MM.1S (cell line): Measurements from ENCODE around the gene CLSTN1.

Experiments used
- DNase-seq: peaks from one replicate; pipeline ENCODE4 v3.0.0-alpha.2; 2015
- H2AFZ ChIP-seq: fragments of 300-600 bp; sonication (generic); 2 replicates; pipeline ENCODE4 v1.6.0; 2016; ENCODE audit warnings: antibody characterized with exemption, low read length
- H3F3A ChIP-seq: fragments of 300-600 bp; sonication (generic); 2 replicates; pipeline ENCODE4 v1.6.1; 2016; ENCODE audit warnings: mild to moderate bottlenecking, antibody characterized with exemption, low read length, moderate library complexity, mixed read lengths; ENCODE audit not compliant: insufficient read depth
- H3K27ac ChIP-seq: fragments of 300-600 bp; sonication (generic); 2 replicates; pipeline ENCODE4 v1.5.1; 2016; ENCODE audit warnings: mild to moderate bottlenecking, low read length
- H3K27me3 ChIP-seq: fragments of 300-600 bp; sonication (generic); replicated peaks from 2 replicates; pipeline ENCODE4 v1.6.0; 2016; ENCODE audit warnings: low read length; ENCODE audit not compliant: insufficient read depth
- H3K36me3 ChIP-seq: fragments of 300-600 bp; sonication (generic); replicated peaks from 2 replicates; pipeline ENCODE4 v1.6.1; 2016; ENCODE audit warnings: mild to moderate bottlenecking, low read length, mixed read lengths; ENCODE audit not compliant: insufficient read depth
- H3K4me1 ChIP-seq: fragments of 300-600 bp; sonication (generic); 2 replicates; pipeline ENCODE4 v1.6.1; 2016; ENCODE audit warnings: low read length, mixed read lengths
- H3K4me2 ChIP-seq: fragments of 300-600 bp; sonication (generic); 2 replicates; pipeline ENCODE4 v1.6.0; 2016; ENCODE audit warnings: low read depth, low read length
- H3K4me3 ChIP-seq: fragments of 300-600 bp; sonication (generic); 2 replicates; pipeline ENCODE4 v1.5.1; 2016; ENCODE audit warnings: low read length, mixed read lengths
- H3K79me2 ChIP-seq: fragments of 300-600 bp; sonication (generic); 2 replicates; pipeline ENCODE4 v1.6.1; 2016; ENCODE audit warnings: mixed run types, low read length, mixed read lengths
- H3K9ac ChIP-seq: fragments of 300-600 bp; sonication (generic); 2 replicates; pipeline ENCODE4 v1.6.1; 2016; ENCODE audit warnings: low read length, mixed read lengths
- H3K9me2 ChIP-seq: fragments of 300-600 bp; sonication (generic); replicated peaks from 2 replicates; pipeline ENCODE4 v1.6.1; 2016; ENCODE audit warnings: mild to moderate bottlenecking, low read length, mixed read lengths; ENCODE audit not compliant: insufficient read depth
- H3K9me3 ChIP-seq: fragments of 300-600 bp; sonication (generic); replicated peaks from 2 replicates; pipeline ENCODE4 v1.6.1; 2016; ENCODE audit warnings: mild to moderate bottlenecking, low read length, mixed read lengths; ENCODE audit not compliant: insufficient read depth
- H4K20me1 ChIP-seq: fragments of 300-600 bp; sonication (generic); 2 replicates; pipeline ENCODE4 v1.6.1; 2016; ENCODE audit warnings: mild to moderate bottlenecking, low read length, moderate library complexity, mixed read lengths; ENCODE audit not compliant: insufficient read depth
- CTCF ChIP-seq: fragments of 300-600 bp; sonication (generic); IDR thresholded peaks from 2 replicates; pipeline ENCODE4 v1.5.1; 2016; ENCODE audit warnings: antibody characterized with exemption, low read length, mixed read lengths
- EZH2 ChIP-seq: fragments of 300-600 bp; sonication (generic); optimal IDR thresholded peaks from 2 replicates; pipeline ENCODE3; 2017; ENCODE audit warnings: low read depth, mild to moderate bottlenecking, antibody characterized with exemption, low read length, mixed read lengths
- EZH2phosphoT487 ChIP-seq: fragments of 300-600 bp; sonication (generic); IDR thresholded peaks from 2 replicates; pipeline ENCODE4 v1.6.1; 2018; ENCODE audit warnings: antibody characterized with exemption, low read length

CLSTN1 gene

GRCh38 chr1:9787702-9788101, 36.1 kb downstream of the CLSTN1 start:
- Histone ChIP-seq H3K9me2 (no peaks in the 10 kb centered on the region), H3K4me1 (peaks cover 17% of the 10 kb centered on the region), H3K36me3 (no peaks in the 10 kb centered on the region), H3K27ac (peak overlapping the region; percentile 91), H2AFZ (peak overlapping the region; percentile 72), H3K4me2 (peak overlapping the region; percentile 80), H3K9ac (peak overlapping the region; percentile 80), H3K79me2 (peaks cover 77% of the 10 kb centered on the region), H4K20me1 (no peaks in the 10 kb centered on the region), H3K4me3 (peak overlapping the region; percentile 42), H3K9me3 (no peaks in the 10 kb centered on the region), H3F3A (peaks cover 19% of the 10 kb centered on the region), H3K27me3 (no peaks in the 10 kb centered on the region)
- TF ChIP-seq CTCF: no peak
- no peak for TF ChIP-seq EZH2
- no peak for TF ChIP-seq EZH2phosphoT487
- DNase-seq: peak; percentile 88

DNA sequence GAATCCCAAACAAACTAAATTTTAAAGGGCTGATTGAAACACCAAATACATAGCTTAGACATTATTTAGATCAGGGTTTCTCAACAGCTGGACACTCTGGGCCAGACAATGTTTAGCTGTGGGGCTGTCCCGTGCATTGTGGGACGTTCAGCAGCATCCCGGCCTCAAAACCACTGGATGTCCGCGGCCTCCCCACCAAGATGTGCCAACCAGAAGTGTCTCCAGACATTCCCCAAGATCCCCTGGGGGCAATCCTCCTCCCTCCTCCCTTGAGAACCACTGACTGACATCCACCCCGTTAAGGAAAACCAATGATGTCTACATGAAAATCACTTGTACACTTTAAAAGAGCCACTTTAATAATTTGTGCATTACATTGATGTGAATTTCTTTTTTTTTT, 38.4 kb downstream of the CLSTN1 start:
- TF ChIP-seq EZH2phosphoT487 (no peak), EZH2 (no peak), CTCF (no peak)
- H3K4me1 ChIP-seq: peaks cover 17% of the 10 kb centered on the region
- H2AFZ ChIP-seq: no peak overlapping the region
- H3K79me2 ChIP-seq: peaks cover 73% of the 10 kb centered on the region
- H3K4me2 ChIP-seq: no peak overlapping the region
- no peaks in the 10 kb centered on the region for H3K9me3 ChIP-seq
- H3K9me2 ChIP-seq: no peaks in the 10 kb centered on the region
- no peak for DNase-seq
- H3K27ac ChIP-seq: no peak overlapping the region
- no peak overlapping the region for H3K9ac ChIP-seq
- H3K4me3 ChIP-seq: no peak overlapping the region
- H4K20me1 ChIP-seq: no peaks in the 10 kb centered on the region
- peaks cover 19% of the 10 kb centered on the region for H3F3A ChIP-seq
- H3K36me3 ChIP-seq: no peaks in the 10 kb centered on the region
- H3K27me3 ChIP-seq: no peaks in the 10 kb centered on the region

DNA sequence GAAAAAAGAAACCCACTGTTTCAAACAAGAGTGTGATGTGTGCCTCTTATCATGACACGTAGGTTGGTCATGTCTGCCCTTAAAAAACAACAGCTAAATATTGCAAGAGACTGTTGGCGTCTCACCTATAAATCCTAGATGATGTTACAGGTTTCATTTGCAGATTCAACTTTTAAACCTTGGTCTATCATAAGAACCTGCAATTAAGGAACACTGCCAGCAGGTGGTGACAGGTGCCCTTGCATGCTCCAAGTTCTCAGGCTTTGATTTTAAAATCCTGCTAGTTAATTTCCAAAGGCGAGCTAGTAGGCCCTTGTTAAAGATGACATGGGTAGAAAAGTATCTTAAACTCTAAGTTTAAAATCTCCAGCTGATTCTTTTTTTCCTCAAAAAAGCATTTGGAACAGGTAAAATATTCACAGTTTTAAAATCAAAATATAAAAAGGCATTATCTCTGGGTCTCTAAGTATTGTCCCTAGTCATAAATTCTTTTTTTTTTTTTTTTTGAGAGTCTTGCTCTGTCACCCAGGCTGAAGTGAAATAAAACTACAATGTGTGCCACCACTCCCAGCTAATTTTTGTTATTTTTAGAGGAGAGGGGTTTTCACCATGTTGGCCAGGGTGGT, 39.1 kb downstream of the CLSTN1 start:
- DNase-seq: peak; percentile 79
- Histone ChIP-seq H3K9ac (no peak overlapping the region), H3K4me1 (peaks cover 17% of the 10 kb centered on the region), H2AFZ (no peak overlapping the region), H4K20me1 (no peaks in the 10 kb centered on the region), H3K9me3 (no peaks in the 10 kb centered on the region), H3K27me3 (no peaks in the 10 kb centered on the region), H3K27ac (no peak overlapping the region), H3K9me2 (no peaks in the 10 kb centered on the region), H3K36me3 (no peaks in the 10 kb centered on the region), H3F3A (peaks cover 19% of the 10 kb centered on the region), H3K79me2 (peaks cover 70% of the 10 kb centered on the region), H3K4me3 (no peak overlapping the region), H3K4me2 (0 out of 2 replicates have a peak overlapping the region, but pooled peaks have one; percentile 1)
- TF ChIP-seq EZH2phosphoT487 (no peak), CTCF (peak; percentile 87), EZH2 (no peak)
